Measurements from ENCODE around the gene COLEC11.

The COLEC11 gene

GRCh38 chr2:3595404-3595803, 492 bp downstream of the COLEC11 start:
- H3K36me3 ChIP-seq (replicated peaks): no peaks in the 10 kb centered on the region
- H3K4me3 ChIP-seq: no peak overlapping the region
- peaks cover 3% of the 10 kb centered on the region; the same call in 1 of the 2 replicates for H3K27me3 ChIP-seq (ENCODE audit: low read depth)
- H3K9me3 ChIP-seq: no peaks in the 10 kb centered on the region
- DNase-seq (ENCODE audit: low spot score in 2 of 2): no peak
- in situ Hi-C loops (cut with MboI; ENCODE audit: low sequenced_read_pairs): no loop called here
- H3K4me1 ChIP-seq: no peaks in the 10 kb centered on the region

DNA sequence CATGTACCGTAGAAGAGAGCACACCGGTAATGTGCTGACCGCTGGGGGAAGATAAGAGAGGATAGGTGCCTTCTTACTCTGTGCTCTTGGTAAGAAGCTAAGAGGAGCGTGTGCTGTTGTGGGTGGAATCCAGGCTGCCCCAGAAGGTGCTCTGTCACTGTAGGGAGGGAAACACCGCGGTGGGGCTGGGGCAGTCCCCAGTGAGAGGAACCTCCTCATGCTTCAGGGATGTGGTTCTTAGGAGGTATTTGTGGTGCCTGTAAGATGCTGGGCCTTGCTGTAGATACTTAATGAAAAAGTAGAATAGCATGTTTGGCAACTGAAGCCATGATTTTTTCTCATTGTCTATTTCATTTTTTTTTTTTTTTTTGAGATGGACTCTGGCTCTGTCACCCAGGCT, 1.1 kb downstream of the COLEC11 start:
- in situ Hi-C loops (cut with MboI; ENCODE audit: low sequenced_read_pairs): no loop called here
- Histone ChIP-seq H3K9me3 (no peaks in the 10 kb centered on the region), H3K4me3 (no peak overlapping the region), H3K27me3 (ENCODE audit: low read depth) (peaks cover 5% of the 10 kb centered on the region; the same call in 1 of the 2 replicates), H3K4me1 (no peaks in the 10 kb centered on the region), H3K36me3 (replicated peaks) (no peaks in the 10 kb centered on the region)
- DNase-seq (ENCODE audit: low spot score in 2 of 2): no peak

GRCh38 chr2:3596901-3597417, 2.0 kb downstream of the COLEC11 start:
- Histone ChIP-seq H3K36me3 (replicated peaks) (no peaks in the 10 kb centered on the region), H3K27me3 (ENCODE audit: low read depth) (peaks cover 5% of the 10 kb centered on the region; the same call in 1 of the 2 replicates), H3K9me3 (no peaks in the 10 kb centered on the region), H3K4me3 (no peak overlapping the region), H3K4me1 (no peaks in the 10 kb centered on the region)
- in situ Hi-C loops (cut with MboI; ENCODE audit: low sequenced_read_pairs): no loop called here
- no peak for DNase-seq (ENCODE audit: low spot score in 2 of 2)

DNA sequence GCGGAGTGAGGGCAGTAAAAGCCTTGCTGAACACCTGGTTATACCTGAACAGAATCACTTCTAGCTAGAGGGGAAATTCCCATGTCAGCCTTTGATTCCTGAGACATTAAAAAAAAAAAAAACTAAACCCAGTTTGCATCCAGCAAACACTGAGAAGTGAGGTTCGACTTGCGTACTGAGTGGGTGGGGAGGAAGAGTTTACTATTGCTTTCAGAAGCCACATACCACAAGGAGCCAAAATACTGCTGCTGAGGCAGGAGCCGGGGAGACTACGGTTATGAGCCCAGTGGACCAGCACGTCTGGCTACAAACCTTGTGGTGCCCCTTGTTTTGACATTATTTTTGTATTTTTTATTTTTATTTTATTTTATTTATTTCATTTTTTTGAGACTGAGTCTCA, 2.7 kb downstream of the COLEC11 start:
- Histone ChIP-seq H3K4me1 (no peaks in the 10 kb centered on the region), H3K36me3 (replicated peaks) (no peaks in the 10 kb centered on the region), H3K27me3 (ENCODE audit: low read depth) (peaks cover 5% of the 10 kb centered on the region; the same call in 1 of the 2 replicates), H3K4me3 (no peak overlapping the region), H3K9me3 (no peaks in the 10 kb centered on the region)
- in situ Hi-C loops (cut with MboI; ENCODE audit: low sequenced_read_pairs): no loop called here
- DNase-seq (ENCODE audit: low spot score in 2 of 2): no peak

DNA sequence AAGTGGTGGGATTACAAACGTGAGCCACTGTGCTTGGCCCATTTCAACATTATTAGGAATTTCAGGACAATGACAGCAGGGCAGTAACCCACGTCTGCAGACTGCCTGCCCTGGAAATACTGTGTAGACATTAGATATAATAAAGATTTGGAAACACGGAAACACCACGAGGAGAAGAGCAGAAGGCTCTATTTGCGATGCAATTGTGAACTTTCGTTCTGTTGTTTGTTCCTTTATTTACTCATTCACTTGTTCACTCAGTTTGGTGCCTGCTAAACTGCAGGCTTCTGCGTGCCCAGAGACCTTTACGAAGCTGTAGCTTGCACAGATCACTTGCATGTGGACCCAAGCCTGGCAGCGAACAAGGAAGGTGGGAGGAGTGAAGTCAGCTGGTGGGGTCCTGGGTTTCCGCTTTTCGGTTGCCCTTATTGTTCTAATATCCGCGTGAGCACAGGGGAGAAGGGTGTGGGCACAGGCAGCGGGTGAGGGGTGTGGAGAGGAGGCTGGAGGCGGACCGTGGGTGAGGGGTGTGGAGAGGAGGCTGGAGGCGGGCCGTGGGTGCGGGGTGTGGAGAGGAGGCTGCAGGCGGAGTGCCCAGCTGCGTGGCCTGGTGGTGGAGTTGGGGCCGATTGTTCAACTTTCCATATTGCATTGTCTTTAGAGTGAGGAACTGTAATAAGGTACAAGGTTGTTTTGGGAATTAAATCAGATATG, 3.4 kb downstream of the COLEC11 start:
- H3K27me3 ChIP-seq (ENCODE audit: low read depth): peaks cover 5% of the 10 kb centered on the region; the same call in 1 of the 2 replicates
- no peak for DNase-seq (ENCODE audit: low spot score in 2 of 2)
- in situ Hi-C loops (cut with MboI; ENCODE audit: low sequenced_read_pairs): no loop called here
- no peaks in the 10 kb centered on the region for H3K36me3 ChIP-seq (replicated peaks)
- H3K4me3 ChIP-seq: no peak overlapping the region
- H3K4me1 ChIP-seq: no peaks in the 10 kb centered on the region
- no peaks in the 10 kb centered on the region for H3K9me3 ChIP-seq

DNA sequence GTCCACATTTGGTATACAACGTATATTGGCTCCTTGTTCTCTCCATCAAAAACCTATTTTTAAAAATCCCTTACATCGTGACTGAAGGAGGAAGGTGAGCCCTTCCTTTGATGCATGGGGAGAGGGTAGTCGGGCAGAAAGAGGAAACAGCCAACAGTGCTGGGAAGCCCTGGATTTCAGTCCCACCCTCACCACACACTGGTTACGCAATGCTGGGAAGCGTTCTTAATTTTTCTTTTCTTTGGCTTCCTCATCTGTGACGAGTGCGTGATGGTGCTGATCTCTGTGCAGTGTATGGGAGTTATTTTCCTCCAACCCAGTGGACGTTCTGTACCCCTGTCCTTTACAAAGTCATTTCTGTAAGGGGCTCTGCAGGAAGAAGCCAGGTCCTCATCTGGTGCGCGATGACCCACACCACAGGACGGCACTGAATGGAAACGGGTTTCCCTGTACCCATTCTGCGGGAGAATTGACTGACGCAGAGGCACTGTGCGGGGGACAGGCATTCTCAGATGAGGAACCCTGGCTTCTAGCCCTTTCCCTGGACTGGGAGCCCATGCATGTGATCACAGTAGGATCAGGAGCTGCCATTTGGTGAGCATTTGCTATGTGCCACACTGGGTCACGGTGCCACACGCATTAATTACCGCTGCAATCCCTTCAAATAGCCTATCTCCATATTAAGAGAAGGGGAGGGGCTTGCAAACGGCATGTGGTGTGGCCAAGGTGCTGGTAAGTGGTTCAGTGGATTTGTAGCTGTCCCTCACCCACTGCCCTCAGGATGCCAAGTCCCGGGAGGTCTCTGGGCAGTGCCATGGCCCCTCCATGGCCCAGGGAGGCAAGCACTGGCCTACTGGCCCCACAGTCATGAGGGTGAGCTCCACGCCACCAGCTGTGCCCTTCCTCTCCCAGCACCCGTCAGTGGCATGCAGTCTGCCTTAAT, 4.3 kb downstream of the COLEC11 start:
- no peaks in the 10 kb centered on the region for H3K36me3 ChIP-seq (replicated peaks)
- no peaks in the 10 kb centered on the region for H3K4me1 ChIP-seq
- H3K4me3 ChIP-seq: no peak overlapping the region
- H3K9me3 ChIP-seq: no peaks in the 10 kb centered on the region
- peaks cover 5% of the 10 kb centered on the region; the same call in 1 of the 2 replicates for H3K27me3 ChIP-seq (ENCODE audit: low read depth)
- no peak for DNase-seq (ENCODE audit: low spot score in 2 of 2)
- in situ Hi-C loops (cut with MboI; ENCODE audit: low sequenced_read_pairs): no loop called here

DNA sequence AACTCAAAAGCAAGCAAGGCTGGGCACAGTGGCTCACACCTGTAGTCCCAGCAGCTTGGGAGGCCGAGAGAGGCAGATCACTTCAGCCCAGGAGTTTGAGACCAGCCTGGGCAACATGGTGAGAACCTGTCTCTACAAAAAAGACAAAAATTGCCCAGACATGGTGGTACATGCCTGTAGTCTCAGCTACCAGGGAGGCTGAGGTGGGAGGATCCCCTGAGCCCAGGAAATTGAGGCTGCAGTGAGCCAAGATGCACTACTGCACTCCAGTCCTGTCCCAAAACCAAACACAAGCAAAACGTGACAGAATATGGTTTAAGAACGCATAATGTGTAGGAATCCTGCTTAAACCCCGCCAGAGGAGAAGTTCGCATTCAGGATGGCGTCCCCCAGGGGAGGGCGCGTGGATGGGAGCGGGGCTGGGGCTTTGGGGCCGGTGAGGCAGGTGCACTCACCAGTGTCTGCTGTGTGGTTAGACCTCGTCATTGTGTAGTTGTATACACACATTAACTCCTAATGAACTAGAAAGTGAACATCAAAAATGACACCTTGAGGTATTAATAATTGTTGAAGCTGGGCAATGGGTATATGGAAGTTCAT, 5.4 kb downstream of the COLEC11 start:
- H3K36me3 ChIP-seq (replicated peaks): no peaks in the 10 kb centered on the region
- no peak for DNase-seq (ENCODE audit: low spot score in 2 of 2)
- H3K4me1 ChIP-seq: no peaks in the 10 kb centered on the region
- peaks cover 5% of the 10 kb centered on the region; the same call in 1 of the 2 replicates for H3K27me3 ChIP-seq (ENCODE audit: low read depth)
- H3K9me3 ChIP-seq: no peaks in the 10 kb centered on the region
- in situ Hi-C loops (cut with MboI; ENCODE audit: low sequenced_read_pairs): no loop called here
- no peak overlapping the region for H3K4me3 ChIP-seq

DNA sequence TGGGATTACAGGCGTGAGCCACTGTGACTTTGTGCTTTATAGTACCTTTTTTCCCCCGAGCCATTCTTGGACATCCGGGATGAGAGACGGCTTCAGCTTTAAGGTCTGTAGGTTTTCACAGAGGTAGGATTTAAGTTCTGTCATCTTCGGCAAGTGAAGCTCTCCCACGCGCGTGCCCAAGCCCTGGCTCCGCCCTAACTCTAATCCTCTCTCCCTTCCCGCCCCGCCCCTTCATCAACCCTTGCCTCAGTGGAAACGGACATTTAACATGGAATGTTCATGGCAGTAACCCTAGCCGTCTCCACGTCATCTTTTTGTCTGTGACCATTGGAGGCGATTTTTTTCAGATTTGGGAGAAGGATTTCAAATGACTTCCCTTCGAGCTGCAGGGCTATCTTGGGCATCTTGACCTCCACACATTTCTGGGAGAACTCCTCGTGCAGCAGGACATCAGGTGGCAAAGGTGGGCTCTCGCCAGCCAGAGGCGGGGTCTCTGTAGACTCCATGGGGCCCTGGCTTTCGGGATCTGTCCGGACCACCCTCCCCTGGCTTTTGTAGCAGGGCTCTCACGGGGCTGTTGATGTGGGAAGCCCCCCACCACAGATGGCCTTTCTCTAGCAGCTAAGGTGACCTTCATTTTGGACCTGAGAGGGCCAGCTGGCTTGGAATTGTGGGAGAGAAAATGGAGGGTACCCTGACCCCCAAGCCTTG, 6.8 kb downstream of the COLEC11 start:
- in situ Hi-C loops (cut with MboI; ENCODE audit: low sequenced_read_pairs): no loop called here
- Histone ChIP-seq H3K4me3 (no peak overlapping the region), H3K9me3 (no peaks in the 10 kb centered on the region), H3K4me1 (0 out of 2 replicates have a peak, but pooled peaks cover 2% of the 10 kb centered on the region), H3K36me3 (replicated peaks) (no peaks in the 10 kb centered on the region), H3K27me3 (ENCODE audit: low read depth) (peaks cover 5% of the 10 kb centered on the region; the same call in 1 of the 2 replicates)
- DNase-seq (ENCODE audit: low spot score in 2 of 2): peak in 1 of 2 experiments; percentile 57

DNA sequence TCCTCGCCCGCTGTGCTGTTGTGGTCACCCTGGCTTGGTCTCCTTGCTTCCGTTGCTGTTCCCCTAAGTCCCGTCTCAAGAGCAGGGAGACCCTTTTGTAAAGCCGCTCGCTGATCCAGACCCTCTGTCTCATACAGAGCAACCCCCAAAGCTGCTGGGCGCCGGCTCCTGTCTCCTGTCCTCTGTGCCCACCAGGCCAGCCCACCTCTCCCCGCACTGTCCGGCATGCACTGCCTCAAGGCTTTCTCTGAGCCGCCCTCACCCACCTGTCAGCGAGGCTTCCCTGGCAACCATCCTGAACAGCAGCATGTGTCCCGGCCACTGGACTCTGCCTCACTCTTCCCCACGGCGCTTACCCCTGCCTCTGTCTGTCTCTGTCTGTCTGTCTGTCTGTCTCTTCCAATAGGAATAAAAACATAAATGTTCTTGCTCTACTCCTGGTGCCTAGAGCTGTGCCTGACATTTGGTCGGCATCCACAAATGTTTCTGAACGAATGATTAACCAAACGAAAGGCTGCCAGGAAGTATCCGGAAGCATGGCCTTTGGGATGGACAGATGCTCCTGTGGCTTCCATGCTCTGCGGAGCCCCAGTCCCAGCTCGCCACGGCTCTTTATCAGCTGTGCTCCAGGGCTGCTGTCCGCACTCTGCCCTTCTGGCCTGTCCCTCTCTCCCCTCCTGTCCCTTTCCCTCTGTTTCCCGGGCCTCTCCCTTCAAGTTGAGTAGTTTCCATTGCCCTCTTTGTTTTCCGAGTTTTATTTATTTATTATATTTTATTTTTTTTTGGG, 7.8 kb downstream of the COLEC11 start:
- in situ Hi-C loops (cut with MboI; ENCODE audit: low sequenced_read_pairs): no loop called here
- Histone ChIP-seq H3K27me3 (ENCODE audit: low read depth) (peaks cover 5% of the 10 kb centered on the region; the same call in 1 of the 2 replicates), H3K4me1 (0 out of 2 replicates have a peak, but pooled peaks cover 2% of the 10 kb centered on the region), H3K4me3 (no peak overlapping the region), H3K9me3 (no peaks in the 10 kb centered on the region), H3K36me3 (replicated peaks) (no peaks in the 10 kb centered on the region)
- no peak for DNase-seq (ENCODE audit: low spot score in 2 of 2)

GRCh38 chr2:3603536-3604206, 8.8 kb downstream of the COLEC11 start:
- in situ Hi-C loops (cut with MboI; ENCODE audit: low sequenced_read_pairs): no loop called here
- Histone ChIP-seq H3K27me3 (ENCODE audit: low read depth) (peaks cover 5% of the 10 kb centered on the region; the same call in 1 of the 2 replicates), H3K36me3 (replicated peaks) (no peaks in the 10 kb centered on the region), H3K9me3 (no peaks in the 10 kb centered on the region), H3K4me3 (no peak overlapping the region), H3K4me1 (0 out of 2 replicates have a peak, but pooled peaks cover 2% of the 10 kb centered on the region)
- DNase-seq (ENCODE audit: low spot score in 2 of 2): no peak

- Histone ChIP-seq H3K4me3 (no peak overlapping the region), H3K4me1 (0 out of 2 replicates have a peak, but pooled peaks cover 2% of the 10 kb centered on the region), H3K9me3 (no peaks in the 10 kb centered on the region), H3K36me3 (replicated peaks) (no peaks in the 10 kb centered on the region), H3K27me3 (ENCODE audit: low read depth) (peaks cover 2% of the 10 kb centered on the region; the same call in 1 of the 2 replicates)
- DNase-seq (ENCODE audit: low spot score in 2 of 2): no peak
- in situ Hi-C loops (cut with MboI; ENCODE audit: low sequenced_read_pairs): no loop called here
Observed at GRCh38 chr2:3604207-3604877, 9.4 kb downstream of the COLEC11 start.

Data from HAP-1 (cell line).